Measurements from ENCODE around the gene DRC7.

DNA sequence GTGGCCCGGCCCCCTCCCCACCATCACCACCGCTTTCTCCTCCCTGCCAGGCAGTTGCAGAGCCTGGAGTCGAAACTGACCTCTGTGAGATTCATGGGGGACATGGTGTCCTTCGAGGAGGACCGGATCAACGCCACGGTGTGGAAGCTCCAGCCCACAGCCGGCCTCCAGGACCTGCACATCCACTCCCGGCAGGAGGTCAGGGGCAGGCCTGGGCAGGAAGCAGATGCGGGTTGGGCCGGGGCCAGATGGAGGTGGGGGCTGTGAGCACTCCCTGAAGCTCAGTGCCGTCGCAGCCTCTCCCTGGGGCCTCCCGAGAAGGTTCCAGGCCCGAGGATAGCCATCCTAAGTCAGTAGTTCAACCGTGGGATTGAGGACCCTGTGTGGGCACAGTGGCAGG lies 40.7 kb upstream of the DRC7 start:
- TF ChIP-seq CTCF (IDR thresholded peaks at IDR 0.05) (no peak), POLR2A (IDR thresholded peaks at IDR 0.05) (no peak)
